Brain pericyte (primary cell): ENCODE measurements around the gene PIGU.
A peak's percentile ranks its signal among the peaks of the same experiment; 100 is the strongest.
"Not testable (repeated sequence)": the region's sequence is repeated elsewhere in the genome, so short reads cannot be mapped to it uniquely, and the experiment has no call there.

Experiments
- DNase-seq: peaks from one replicate; pipeline ENCODE4 v3.0.0-alpha.2; 2012; ENCODE audit warnings: low read depth, low spot score

PIGU gene

DNA sequence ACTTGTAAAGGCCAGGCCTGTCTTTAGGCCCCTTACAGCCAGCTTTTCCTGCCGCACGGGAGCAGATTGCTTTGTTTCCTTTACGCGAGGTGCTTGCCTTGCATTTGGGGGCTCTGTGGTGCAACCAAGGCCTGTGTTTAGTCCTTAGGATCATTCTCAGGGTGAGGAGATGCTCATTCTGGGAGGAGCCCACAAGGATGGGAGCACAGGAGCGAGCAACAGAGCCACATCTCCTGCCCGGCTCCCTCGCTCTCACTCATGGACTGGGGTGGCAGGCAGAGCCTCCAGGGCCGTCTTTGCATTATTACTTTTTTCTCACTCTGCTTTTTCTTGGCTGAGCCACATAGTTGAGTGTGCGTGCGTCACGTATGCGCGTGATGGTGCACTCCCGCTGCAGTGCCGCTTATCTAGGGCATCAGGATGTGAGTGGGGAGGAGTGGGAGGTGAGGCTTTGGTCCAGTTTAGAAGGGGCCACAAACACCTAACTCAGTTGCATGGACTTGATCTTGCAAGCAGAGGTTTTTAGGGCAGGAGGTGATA, 141.5 kb downstream of the PIGU start:
- no peak for DNase-seq

- DNase-seq = no peak
Measured at GRCh38 chr20:34534391-34535165, 142.3 kb downstream of the PIGU start.

DNA sequence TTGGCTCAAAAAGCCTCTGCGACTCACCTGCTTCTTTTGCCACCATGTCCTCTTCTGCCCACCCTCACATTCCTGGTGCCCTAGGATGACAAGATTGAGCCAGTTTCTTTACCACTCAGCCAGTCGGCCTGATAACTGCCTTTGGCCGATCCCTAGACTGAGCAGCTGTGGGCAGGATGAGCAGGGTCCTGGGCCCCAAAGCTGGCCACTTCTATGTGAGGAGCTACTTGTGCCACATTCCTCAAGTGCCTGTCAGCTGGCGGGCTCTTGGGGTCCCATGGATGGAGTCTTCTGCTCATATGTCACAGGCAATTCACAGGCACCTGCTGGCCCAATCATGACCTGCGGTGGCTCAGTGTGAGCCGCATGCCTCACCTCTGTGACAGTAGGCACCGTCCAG, 144.1 kb downstream of the PIGU start:
- DNase-seq = no peak

GRCh38 chr20:34532320-34532719, 144.6 kb downstream of the PIGU start:
- no peak for DNase-seq

- DNase-seq = no peak
Measured at GRCh38 chr20:34531608-34532265, 145.2 kb downstream of the PIGU start.

DNA sequence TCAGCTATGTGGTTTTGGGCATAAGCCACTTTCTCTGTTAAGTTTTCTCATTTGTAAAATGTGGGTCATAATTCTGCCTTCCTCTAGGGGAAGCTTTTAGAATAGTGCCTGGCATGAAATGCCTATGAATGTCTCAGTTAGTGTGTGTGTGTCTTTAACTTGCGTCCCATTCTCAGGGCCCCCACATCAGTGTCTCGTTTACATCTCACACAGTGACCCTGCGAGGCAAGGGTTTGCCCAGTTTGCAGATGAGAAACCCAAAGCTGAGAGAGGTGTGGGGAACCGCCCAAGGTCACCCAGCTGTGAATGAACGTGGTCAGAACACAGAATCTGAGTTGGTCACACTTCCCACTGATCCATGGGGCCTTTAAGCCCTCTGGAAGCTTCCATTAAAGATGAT, 146.6 kb downstream of the PIGU start:
- DNase-seq = no peak

DNA sequence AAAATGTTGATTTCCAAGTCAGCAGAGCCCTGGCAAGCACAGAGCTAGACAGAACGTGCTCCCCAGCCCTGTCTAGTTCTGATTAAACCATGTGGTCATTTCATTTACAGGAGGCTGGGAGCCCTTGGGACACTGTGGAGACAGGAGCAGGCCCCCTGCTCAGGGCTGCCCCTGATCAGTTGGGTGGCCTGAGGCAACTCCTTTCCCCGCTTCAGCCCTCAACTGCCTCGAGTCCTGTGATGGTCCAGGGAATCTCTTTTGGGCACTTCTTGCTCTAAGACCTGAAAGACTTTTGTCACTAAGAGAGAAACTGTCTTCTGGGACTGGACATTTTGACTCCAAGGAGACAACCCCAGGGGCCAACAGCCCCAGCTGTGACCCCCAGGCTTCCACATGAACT, 147.2 kb downstream of the PIGU start:
- DNase-seq = no peak

- DNase-seq = no peak
Measured at GRCh38 chr20:34528921-34529297, 148.0 kb downstream of the PIGU start.

DNA sequence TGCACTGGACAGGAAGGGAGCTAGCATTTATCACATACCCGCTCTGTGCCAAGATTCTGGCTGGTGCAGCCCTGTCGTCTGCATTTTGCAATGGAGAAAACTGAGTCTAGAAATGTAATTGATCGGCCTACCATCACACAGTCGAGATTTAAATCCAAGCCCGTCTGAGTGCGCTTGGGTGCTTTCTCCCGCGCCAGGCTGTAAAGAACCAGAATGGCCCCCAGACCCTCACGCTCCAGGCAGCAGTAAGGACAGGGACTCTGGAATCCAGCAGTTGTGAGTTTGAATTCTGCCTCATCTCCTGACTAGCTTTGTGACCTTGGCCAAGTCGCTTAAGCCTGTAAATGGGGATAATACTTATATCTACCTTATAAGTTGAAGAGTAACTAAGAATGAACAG, 149.9 kb downstream of the PIGU start:
- no peak for DNase-seq

GRCh38 chr20:34526466-34526865, 150.4 kb downstream of the PIGU start:
- no peak for DNase-seq

GRCh38 chr20:34525709-34526416, 151.0 kb downstream of the PIGU start:
- peak; percentile 83 for DNase-seq

DNA sequence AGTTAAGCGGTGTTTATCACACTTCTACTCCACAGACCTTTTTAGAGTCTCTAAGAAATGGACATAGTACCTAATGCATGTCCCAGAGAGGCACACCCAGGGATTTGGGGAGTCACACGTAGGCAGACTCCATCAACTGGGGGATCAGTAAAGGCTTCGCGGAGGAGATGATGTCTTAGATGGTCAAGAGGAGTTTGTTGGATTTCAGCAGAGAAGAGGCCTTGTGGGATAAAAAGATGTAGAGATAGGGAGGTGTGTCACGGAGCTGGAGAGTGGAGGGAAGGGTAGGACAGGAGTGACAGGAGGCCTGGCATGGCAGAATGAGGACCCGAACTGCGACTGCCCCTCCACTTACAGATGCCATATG, 151.6 kb downstream of the PIGU start:
- no peak for DNase-seq

DNA sequence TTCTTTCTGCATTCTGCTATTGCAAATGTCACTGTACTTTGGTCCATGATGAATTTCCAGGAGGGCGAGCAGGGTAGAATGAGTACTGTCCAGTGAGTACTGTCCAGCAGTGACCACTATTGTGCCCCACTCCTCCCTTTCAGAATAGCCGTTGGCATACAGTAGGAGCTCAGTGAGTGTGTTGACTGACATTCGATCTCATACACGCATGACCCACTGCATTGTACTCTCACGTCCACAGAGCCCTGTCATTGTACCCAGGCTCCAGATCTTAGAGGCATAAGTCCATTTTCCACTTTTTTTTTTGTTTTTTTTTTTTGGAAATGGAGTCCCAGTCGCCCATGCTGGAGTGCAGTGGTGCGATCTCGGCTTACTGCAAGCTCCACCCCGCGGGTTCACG, 152.5 kb downstream of the PIGU start:
- DNase-seq = no peak

GRCh38 chr20:34522969-34523871, 153.7 kb downstream of the PIGU start:
- peak; percentile 59 for DNase-seq

GRCh38 chr20:34519841-34520240, 157.1 kb downstream of the PIGU start:
- DNase-seq = not testable (repeated sequence)

- DNase-seq = not testable (repeated sequence)
Measured at GRCh38 chr20:34518863-34519262, 158.0 kb downstream of the PIGU start.

DNA sequence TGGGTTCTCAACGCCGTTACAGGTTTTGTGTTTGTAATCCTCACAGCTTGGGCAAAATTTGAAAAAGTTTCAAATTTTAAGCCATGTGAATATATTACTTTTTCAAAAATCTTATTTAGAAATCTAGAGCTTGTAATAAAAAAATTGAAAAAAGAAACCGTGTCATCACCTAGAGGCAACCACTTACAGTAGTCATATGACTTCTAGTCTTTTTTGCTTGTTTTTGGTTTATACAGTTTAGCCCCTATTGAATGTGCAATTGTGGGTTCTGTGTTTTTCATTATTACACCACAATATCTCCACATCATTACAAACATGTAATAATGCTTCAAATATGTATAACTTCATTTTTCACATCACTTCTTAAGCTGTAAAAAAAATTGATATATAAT, 159.8 kb downstream of the PIGU start:
- DNase-seq = no peak

DNA sequence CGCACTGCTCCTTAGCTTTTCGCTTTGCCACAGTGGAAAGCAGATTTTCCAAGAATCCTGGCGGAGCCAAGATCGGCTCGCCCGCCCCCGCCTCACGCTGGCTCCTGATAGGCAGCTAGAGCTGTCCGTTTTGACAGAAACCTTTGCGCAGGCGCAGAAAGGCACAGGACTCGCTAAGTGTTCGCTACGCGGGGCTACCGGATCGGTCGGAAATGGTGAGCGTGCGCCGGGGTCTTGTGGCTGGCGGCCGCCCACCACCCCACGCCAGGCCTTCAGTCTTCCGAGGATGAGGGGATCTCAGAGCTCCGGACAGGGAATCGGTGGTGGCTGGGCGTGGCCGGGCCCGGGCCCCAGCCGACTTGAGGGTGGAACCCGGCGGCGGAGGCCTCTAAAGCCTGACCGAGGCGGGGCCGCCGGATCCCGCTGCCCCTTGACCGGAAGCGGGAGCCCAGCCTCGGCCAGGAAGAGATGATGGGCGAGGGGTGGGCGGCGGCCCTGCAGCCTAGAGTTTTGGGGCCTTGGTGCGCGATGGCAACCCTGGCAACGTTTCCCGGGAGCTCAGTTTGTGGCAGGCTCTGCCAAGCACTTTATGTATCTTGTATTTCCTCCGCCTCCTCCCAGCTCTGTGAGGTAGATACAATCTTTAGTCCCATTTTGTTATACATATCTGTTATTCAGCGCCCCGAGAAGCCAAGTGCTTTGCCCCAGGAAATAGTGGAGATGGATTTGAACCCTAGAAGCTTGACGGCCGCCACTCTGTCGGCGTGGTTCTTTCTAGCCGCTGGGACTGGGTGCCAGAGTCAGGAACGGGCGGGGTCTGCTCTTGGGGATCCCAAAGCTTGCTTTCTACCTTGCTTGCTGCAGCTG, 160.4 kb downstream of the PIGU start, which contains the start of gene DYNLRB1:
Gene DYNLRB1 (plus strand): TSS at position 176 of the 867 bp plus-strand sequence. CDS start 37 bp downstream, at position 213.
- peak; percentile 91 for DNase-seq

GRCh38 chr20:34515484-34516246, 161.2 kb downstream of the PIGU start:
- DNase-seq = no peak
